Brain microvascular endothelial cell (primary cell): ENCODE data around the gene TNFSF9.

Experiments
- DNase-seq: peaks from one replicate; pipeline ENCODE4 v3.0.0-alpha.2; 2020
- H3K27ac ChIP-seq: fragments of 250-450 bp; sonication (Bioruptor Pico); 2 replicates; pipeline ENCODE4 v1.5.1; 2020; ENCODE audit warnings: mild to moderate bottlenecking, moderate library complexity
- H3K27me3 ChIP-seq: fragments of 250-450 bp; sonication (Bioruptor Pico); replicated peaks from 2 replicates; pipeline ENCODE4 v1.5.1; 2020; ENCODE audit warnings: mild to moderate bottlenecking
- H3K36me3 ChIP-seq: fragments of 250-450 bp; sonication (Bioruptor Pico); replicated peaks from 2 replicates; pipeline ENCODE4 v1.5.1; 2020; ENCODE audit warnings: mild to moderate bottlenecking
- H3K4me3 ChIP-seq: 2 replicates; pipeline ENCODE4 v1.5.1; 2011; ENCODE audit warnings: low read depth, mild to moderate bottlenecking, control low read depth, low read length, moderate library complexity
- CTCF ChIP-seq: IDR thresholded peaks from 2 replicates; pipeline ENCODE4 v1.5.1; 2011; ENCODE audit warnings: low read depth, mild to moderate bottlenecking, moderate library complexity, low read length, control low read depth, inconsistent platforms; ENCODE audit errors: missing control alignments
- in situ Hi-C: cut with HindIII; loops from 2 replicates; pipeline ENCODE4 v1.10.0; 2017; ENCODE audit warnings: low sequenced_read_pairs, low pct_ligation_motif_present

Gene TNFSF9

GRCh38 chr19:6521718-6522646 lies 8.8 kb upstream of the TNFSF9 start:
- Histone ChIP-seq H3K36me3 (no peaks in the 10 kb centered on the region), H3K27ac (no peak overlapping the region), H3K27me3 (no peaks in the 10 kb centered on the region), H3K4me3 (no peak overlapping the region)
- in situ Hi-C loops: no loop called here
- peak; percentile 9 for DNase-seq
- no peak for TF ChIP-seq CTCF

DNA sequence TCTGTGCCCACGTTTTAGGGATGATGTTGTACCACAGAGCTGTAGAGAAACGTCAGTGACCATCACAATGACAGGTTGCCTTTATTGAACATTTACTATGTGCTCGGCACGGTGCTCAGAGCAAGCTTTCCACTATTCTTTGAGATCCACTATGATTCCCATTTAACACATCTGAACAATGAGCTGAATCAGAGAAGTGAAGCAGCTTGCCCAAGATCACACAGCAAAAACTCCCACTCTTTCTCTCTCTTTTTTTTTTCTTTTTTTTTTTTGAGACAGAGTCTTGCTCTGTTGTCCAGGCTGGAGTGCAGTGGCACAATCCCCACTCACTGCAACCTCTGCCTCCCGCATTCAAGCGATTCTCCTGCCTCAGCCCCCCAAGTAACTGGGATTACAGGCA lies 8.1 kb upstream of the TNFSF9 start:
- Histone ChIP-seq H3K36me3 (no peaks in the 10 kb centered on the region), H3K27me3 (no peaks in the 10 kb centered on the region), H3K27ac (no peak overlapping the region), H3K4me3 (no peak overlapping the region)
- no peak for DNase-seq
- in situ Hi-C loops: no loop called here
- TF ChIP-seq CTCF: no peak

DNA sequence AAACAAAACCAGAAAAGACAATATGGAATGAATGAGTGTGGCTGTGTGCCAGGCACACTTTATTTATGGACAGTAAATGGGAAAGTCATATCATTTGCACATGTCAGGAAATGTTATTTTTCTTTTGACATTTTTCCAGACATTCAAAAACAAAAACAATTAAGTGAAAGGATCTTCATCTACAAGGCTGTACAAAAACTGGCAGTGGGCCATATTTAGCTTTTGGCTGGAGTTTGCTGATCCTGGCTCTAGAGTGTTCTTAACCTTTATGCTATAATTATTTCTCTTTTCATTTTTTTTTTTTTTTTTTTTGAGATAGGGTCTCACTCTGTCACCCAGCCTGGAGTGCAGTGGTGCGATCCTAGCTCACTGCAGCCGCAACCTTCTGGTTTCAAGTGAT lies 6.5 kb upstream of the TNFSF9 start:
- in situ Hi-C loops: no loop called here
- DNase-seq: no peak
- no peak overlapping the region for H3K27ac ChIP-seq

GRCh38 chr19:6527893-6528543 lies 2.8 kb upstream of the TNFSF9 start:
- Histone ChIP-seq H3K36me3 (no peaks in the 10 kb centered on the region), H3K27me3 (peaks cover 17% of the 10 kb centered on the region), H3K27ac (no peak overlapping the region), H3K4me3 (no peak overlapping the region)
- in situ Hi-C loops: no loop called here
- no peak for DNase-seq
- TF ChIP-seq CTCF: no peak

More for the DNA sequence above, 6.5 kb upstream of the TNFSF9 start:
- Histone ChIP-seq H3K36me3 (no peaks in the 10 kb centered on the region), H3K4me3 (no peak overlapping the region), H3K27me3 (no peaks in the 10 kb centered on the region)
- TF ChIP-seq CTCF: no peak

- no peak for TF ChIP-seq CTCF
- DNase-seq: no peak
- in situ Hi-C loops: no loop called here
- H3K27ac ChIP-seq: no peak overlapping the region
- no peaks in the 10 kb centered on the region for H3K36me3 ChIP-seq
- no peak overlapping the region for H3K4me3 ChIP-seq
- H3K27me3 ChIP-seq: peaks cover 17% of the 10 kb centered on the region
These were observed 2.2 kb upstream of the TNFSF9 start for GRCh38 chr19:6528544-6529121.
